ENCODE data around the gene SLC5A4.
A peak's percentile ranks its signal among the peaks of the same experiment; 100 is the strongest.
"Not testable (repeated sequence)": the region's sequence is repeated elsewhere in the genome, so short reads cannot be mapped to it uniquely, and the experiment has no call there.

SLC5A4 gene

DNA sequence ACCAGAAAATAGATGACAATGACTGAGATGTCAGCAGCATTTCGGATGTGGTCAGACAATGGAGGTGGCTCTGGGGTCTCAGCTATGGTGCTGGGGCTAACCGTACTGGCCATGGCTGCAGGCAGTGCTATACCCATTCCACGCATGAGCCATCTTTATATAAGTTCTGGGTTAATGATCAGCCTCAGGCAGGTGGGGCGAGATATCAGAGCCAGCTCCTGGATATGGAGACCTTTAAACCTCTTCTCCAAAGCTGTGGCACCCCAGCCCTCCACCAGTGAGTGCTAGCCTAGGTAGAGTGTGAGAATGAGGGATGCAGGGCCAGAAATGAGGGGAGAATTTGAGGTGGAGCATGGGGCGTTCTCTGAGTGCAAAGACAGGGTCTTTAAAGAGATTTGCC lies at the start of gene SLC5A4:
Gene SLC5A4, minus strand, starts transcription at position 131 of the 400 bp plus-strand sequence. Its CDS starts 18 bp downstream, at position 113.
- DNase-seq: no peak

DNA sequence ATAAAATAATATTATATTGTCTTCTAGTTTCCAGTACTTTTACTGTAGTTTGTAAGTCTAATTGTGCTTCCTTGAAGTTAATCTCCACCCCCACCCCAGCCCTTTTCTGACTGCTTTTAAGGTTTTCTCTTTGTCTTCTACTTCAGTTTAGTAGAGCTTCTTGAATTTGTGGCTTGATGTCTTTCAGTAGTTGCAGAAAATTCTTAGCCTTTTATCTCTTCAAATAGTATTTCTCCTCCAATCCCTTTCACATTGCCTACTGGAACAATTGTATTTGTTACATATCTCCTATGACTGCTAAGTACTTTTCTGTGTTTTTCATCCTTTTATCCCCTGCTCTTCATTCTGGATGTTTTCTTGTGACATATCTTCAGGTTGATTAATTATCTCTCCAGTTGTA lies 38.8 kb upstream of the SLC5A4 start:
- DNase-seq: not testable (repeated sequence)

DNA sequence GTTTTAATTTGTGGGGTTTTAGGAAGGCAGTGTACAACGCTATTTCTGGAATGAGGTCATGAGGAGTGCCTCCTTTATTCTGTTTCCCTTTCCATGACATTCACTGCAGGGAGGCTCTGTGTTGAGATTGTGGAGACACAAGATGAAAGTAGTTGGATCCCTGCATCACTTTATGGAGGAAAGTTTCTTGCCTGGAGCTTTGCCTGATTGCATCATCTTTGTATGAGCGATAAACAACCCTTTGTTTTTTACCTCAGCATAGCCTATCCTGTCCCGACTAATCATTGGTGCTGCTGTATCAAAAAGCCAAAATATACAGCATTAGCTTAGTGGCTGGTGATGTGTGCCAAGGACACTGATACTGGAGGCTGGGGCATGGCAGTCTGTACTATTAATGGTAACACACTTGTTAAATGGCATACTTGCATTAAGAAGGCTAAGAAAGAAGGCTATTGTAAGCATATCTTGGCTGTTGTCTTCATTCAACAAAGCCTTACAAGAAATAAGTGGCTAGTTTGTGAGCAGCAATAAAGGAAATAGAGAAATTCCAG lies 31.2 kb upstream of the SLC5A4 start:
- DNase-seq: no peak

DNA sequence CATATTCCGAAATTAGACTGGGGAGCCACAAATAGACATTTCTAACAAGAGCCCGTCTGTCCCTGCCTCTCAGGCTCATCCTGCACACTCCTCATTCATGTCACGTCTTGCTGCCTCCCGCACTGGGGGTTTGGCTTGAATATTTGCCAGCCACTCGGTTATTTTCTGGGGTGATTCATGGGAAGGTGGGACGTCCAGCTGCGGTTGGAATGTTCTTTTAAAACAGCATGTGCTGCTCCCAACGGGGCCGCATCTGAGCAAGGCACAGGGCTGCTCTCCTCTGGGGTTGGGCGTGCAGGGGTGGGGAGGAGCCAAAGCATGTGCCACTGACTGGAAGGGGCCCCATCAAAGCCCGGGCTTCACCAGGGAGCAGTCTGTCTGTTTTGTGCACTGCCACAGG lies 25.9 kb upstream of the SLC5A4 start:
- DNase-seq: peak; percentile 34

DNA sequence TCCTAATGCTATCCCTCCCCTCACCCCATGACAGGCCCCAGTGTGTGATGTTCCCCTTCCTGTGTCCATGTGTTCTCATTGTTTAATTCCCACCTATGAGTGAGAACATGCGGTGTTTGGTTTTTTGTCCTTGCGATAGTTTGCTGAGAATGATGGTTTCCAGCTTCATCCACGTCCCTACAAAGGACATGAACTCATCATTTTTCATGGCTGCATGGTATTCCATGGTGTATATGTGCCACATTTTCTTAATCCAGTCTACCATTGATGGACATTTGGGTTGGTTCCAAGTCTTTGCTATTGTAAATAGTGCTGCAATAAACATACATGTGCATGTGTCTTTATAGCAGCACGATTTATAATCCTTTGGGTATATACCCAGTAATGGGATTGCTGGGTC lies 20.2 kb upstream of the SLC5A4 start:
- DNase-seq: not testable (repeated sequence)

DNA sequence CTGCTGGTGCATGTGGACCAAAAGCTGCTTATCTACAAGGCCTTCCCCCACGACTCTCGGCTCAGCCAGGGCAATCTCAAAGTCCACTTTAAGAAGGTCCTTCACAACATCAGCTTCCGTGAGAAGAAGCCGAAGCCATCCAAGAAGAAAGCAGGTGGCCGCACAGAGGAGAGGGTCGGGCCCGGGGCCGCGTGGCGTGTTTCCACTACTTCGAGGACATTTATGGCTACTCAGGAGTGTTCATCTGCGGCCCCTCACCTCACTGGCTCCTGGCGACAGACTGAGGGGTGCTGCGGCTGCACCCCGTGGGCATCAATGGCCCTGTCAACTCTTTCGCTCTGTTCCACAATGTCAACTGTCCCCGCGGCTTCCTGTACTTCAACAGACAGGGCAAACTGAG lies 16.2 kb upstream of the SLC5A4 start:
- DNase-seq: no peak

DNA sequence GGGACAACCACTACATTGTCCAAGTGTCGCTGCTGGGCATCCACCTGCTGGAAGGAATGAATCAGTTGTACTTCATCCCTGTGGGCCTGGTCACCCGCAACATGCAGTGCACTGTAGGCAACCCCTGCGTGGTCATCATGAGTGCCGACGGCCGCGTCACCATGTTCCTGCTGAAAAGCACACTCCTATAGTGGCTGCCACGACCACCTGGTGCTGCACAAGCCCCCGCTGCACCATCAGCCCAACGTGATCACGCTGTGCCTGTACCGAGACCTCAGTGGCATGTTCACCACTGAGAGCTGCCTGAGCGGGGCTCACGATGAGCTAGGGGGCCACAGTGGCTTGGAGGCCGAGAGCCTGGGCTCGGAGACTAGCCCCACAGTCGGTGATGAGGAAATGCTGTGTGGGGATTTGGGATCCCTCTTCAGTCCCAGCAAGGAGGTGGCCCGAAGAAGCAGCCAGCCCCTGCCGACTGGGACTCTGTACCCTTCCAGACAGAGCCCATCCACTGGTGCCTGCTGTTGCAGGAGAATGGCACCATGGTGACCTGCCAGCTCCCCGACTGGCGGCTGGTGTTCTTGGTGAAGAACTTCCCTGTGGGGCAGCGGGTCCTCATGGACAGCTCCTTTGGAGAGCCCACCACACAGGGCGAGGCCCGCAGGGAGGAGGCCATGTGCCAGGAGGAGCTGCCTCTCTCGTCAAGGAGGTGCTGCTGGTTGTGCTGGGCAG lies 15.7 kb upstream of the SLC5A4 start:
- DNase-seq: no peak

DNA sequence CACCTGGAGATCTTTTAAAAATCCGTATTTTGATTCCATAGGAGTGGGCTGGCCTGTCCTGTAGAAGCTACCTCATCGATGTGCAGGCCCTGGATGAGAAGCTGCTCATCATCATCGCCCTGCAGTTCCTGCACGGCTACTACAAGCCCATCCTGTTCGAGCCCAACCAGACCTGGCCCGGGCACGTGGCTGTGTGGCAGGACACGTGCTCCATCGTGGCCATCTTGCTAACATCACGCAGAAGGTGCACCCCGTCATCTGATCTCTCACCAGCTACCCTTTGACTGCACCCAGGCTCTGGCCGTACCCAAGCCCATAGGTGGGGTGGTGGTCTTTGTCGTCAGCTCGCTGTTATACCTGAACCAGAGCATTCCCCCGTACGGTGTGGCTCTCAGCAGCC lies 14.2 kb upstream of the SLC5A4 start:
- no peak for DNase-seq

DNA sequence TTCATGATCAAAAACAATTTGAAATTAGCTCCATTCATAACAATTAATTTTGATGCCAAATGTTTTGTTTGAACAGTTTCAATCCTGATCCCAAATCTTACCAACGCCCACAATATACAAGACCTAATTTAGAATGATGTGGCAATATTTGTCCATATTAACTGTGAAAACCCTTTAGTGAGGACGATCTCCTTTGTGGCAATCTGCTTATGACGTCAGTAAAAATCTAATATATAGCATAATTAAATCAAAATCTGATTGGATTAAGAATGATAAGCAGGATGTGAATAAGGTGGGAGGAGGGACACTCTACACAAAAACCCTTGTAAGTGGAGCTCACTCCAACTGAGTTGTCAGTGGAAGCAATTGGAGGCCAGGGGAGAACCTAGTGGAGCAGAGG lies 11.9 kb upstream of the SLC5A4 start:
- DNase-seq: no peak

DNA sequence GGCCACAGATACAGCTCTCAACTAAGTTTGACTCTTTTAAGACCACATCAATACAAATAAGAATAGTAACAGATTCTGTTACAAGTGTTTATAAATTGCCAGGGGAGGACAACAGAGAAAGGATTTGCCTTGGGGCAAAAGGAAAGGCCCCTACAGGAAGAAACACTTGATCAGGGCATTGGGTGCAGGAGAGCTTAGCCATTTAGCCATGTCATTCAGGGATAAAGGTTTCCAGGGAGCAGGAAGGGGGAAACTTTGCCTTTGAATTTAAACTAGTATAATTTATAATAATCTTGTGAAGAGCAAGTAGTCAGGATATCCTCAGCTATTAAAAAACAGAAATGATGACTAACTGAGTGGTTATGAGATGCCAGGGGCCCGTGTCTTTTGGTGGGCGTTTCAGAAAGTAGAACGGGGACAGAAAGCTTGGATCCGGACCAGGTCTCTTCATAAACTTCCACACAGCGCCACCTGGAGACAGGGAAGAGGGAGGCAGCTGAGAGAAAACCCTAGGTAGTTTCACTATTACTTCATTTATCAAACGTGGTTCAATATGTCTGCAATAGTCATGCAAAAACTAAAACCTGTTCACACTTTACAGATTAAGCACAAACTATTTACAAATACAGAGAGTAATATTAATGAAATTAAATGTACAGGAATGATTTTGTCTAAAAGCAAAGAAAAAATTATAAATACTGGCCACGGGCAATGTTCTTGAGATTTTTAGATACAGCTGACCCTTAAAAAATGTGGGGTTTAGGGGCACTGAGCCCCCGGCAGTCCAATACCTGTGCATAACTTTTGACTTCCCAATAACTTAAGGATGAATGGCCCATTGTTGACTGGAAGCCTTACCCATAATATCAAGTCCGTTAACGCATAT lies 11.0 kb upstream of the SLC5A4 start:
- DNase-seq: peak; percentile 50

DNA sequence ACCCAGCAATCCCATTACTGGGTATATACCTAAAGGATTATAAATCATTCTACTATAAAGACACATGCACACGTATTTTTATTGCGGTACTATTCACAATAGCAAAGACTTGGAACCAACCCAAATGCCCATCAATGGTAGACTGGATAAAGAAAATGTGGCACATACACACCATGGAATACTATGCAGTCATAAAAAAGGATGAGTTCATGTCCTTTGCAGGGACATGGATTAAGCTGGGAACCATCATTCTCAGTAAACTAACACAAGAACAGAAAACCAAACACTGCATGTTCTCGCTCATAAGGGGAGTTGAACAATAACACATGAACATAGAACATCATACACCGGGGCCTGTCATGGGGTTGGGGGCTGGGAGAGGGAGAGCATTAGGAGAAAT lies 8.5 kb upstream of the SLC5A4 start:
- DNase-seq: not testable (repeated sequence)

DNA sequence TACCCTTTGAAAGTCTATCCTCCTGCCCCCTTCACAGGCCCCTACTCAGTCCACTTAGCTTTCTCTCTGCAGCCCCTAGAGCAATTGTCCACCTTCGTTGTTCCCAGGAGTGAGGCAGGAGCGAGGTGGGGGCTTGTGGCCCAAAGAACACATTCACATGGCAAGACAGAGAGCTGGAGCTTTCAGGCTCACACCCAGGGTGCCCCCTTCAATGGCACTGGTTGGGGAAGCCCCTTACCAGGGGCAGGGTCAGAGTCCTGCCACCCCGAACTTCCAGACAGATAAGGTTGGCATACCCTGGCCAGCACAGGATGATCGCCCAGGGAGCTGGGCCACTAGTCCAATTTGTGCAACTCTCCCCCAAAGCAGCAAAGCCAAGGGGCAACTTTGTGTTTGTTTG lies 6.2 kb upstream of the SLC5A4 start:
- no peak for DNase-seq

DNA sequence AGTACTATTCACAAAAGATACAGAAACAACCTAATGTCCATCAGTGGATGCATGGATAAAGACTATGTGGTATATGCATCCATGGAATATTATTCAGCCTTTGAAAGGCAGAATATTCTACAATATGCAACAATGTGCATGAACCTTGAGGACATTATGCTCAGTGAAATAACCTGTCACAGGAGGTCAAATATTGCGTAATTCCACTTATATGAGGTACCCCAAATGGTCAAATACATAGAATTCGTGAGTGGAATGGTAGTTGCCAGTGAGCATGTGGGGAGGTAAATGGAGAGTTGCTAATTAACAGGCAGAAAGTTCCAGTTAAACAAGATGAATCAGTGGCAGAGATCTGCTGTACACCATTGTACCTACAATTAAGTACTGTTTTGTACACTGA lies 3.6 kb upstream of the SLC5A4 start:
- DNase-seq: no peak

DNA sequence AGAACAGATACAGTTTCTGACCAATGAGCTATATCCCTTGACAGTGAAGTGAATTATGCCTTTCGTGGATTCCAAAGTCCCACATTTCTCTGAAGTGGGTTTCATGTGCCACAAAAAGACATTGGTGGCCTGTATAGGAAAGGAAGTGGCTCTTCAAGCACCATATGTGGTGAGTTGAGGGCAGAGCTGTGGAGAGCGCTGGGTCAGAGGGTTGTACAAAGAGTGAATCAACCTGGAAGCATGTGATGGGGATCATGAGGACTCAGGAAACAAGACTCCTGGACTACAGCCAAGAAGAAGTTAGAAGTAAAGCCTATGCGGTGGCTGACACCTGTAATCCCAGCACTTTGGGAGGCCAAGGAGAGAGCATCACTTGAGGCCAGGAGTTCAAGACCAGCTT lies 579 bp upstream of the SLC5A4 start:
- no peak for DNase-seq

DNA sequence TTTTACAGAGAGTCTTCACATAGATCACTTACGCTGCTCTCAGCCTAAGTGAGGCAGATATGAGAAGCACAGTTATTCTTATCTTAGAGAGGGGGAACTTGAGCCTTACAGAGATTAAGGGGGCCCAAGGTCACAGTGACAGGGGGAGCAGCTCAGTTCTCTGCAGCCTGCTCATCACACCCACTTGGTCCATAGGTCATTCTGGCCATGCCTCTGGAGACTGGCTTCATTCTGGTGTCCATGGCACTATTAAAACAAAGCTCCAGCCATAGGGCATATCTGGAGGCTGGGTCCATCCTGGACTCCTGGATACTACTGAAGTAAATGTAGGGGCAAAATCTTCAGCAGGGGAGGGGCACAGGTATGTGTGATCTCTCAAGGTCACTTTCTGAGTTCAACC lies 5.9 kb downstream of the SLC5A4 start:
- no peak for DNase-seq

DNA sequence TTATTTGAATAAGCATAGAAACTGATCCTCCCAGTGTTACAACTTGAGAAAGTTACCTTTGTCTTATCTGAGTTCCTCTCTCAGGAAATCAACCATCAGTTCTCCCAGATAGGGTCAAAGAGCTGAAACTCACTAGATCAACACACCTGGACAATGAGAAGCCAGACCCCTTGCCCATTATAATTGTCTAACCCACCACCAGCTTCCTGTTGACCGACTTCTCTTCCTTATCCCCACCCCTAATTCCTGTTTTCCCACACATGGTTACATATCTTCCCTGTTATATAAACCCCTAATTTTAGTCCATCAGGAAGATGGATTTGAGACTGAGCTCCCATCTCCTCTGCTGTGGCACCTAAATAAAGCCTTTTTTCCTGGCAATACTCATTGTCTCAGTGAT lies 6.9 kb downstream of the SLC5A4 start:
- DNase-seq: no peak

DNA sequence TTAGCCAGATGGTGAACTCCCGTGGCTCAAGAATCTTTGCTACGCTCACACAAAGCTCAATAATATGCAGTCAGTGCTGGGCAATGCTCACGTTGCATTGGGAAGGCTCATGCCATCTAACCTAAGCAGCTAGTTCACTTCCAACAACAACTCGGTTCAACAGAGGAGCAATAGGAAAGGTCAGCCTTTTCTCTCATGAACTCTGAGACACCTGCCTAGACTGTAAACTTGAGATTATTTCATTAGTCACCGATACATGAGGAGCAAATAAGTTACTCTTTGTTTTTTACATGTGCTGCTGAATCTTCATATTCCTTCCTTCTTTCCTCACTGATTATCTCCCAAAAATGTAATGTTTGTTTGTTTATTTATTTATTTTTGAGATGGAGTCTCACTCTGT lies 9.0 kb downstream of the SLC5A4 start:
- no peak for DNase-seq

DNA sequence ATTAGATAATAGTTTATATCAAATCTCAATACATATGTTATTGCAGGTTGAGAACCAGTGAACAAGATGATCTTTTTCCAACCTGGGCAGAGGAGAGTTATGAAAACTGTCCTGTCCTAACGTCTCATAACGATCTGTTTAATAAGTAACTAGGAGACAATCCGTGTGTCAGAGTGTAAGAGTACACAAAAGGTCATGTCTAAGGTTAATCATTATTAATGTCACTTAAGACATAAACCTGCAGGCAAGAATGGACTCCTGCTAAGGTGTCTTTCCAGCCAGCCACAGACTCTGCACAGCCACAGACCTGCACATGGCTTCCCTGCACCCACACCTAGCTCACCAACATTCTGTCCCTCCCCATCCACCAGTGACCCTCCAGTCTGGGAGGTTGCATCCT lies 10.1 kb downstream of the SLC5A4 start:
- no peak for DNase-seq

DNA sequence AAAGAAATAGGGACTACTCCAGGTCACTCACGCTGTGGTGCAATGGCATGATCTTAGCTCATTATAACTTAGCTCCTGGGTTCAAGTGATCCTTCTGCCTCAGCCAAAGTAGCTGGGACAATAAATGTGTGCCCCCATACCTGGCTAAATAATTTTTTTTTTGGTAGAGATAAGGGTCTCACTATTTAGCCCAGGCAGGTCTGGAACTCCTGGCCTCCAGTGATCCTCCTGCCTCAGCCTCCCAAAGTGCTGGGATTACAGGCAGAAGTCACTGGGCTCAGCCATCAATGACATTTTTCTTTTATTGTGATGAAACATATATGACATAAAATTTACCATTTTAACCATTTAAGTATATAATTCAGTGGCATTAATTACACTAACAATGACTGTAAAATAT lies 10.6 kb downstream of the SLC5A4 start:
- DNase-seq: no peak

DNA sequence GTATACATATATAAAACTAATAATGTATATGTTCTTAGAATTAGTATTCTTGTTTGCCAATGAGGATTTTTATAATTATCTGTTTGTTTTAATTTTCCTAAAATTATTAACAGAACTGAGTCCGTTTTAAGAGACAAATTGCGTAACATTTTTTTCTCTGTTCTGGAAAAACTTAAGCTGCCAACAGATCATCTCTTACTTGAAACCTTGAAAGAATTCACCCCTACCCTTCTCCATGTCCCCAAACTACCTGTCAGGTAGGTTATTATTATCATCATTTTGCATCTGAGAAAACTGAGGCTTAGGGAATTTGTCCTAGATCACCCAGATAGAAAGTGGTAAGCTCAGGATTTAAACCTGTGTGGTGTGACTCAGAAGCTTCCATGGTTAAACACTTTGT lies 14.7 kb downstream of the SLC5A4 start:
- no peak for DNase-seq

DNA sequence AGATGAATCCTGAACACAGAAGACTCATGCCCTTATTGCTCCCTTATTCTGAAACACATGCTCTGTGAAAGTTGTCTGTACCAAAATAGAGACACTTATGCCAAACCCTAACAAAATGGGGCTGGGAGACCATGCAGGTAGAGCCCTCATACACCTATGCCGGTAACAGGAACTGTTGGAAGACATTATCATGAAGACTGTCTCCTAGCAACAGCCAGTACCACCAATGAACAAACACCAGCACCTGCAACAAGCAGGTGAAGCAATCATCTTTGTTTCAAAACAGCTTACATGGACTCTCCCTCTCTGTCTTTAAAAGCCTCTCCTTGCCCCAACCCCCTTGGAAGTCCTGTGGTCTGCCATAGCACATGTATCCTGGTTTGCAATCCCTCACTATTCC lies 17.2 kb downstream of the SLC5A4 start:
- no peak for DNase-seq

DNA sequence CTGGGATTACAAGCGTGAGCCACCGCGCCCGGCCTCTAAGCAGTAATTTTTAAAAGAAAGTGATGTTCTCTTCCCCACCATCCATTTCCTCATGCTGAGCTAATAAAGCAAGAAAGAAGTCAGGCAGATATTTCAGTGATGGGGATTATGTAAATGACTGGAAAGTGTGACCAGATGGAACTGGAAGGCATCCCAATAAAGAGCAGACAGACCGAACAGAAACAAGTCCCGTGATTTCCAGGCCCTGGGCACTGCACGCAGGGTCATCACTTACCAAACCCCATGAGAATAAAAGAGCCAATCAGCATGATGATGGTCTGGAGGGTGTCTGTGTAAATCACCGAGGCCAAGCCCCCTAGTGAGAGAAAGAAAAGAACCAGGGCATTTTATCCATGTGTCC lies 18.2 kb downstream of the SLC5A4 start:
- DNase-seq: no peak

DNA sequence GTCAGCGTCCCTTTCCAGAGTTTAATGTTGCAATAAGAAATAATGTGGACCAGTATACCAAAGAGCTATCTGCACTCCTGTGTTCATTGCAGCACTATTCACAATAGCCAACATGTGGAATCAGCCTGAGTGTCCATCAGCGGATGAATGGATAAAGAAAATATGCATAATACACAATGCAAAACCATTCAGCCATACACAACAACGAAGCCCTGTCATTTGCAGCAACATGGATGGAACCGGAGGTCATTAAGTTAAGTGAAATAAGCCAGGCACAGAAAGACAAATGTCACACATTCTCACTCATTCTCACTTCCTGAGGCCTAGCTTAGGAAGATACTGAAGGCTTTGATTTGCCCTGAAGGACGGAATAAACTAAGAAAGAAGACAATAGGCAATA lies 22.1 kb downstream of the SLC5A4 start:
- DNase-seq: no peak

DNA sequence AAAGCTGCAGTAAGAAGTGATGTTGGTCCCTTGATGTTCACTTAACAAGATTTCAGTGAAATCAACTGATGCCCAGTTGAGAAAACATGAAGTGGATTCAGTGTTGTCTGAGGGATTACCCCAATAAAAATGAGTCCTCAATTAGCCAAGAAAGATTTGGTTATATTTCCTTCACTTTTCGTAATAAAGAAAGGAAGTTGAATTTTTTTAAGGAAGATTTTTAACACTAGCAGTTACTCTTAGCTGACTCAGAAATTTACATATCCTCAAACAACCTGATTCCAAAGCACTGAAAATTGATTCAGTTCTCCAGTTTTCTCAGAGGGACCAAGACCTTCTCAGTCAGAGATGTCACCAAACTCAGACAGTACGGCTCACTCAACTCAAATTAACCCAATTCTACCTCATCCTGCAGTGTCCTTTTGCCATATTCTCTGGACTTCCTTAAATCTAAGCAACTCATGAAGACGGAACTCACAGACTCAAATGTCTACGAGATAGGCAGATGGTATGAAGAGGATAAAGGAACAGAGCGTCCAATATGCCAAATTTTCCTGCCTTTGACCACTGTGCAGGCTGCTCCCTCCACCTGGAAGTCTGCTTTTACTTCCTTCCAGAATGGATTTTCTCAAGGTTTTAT lies 22.8 kb downstream of the SLC5A4 start:
- DNase-seq: no peak

All from HCEC 1CT (cell line).